Activated CD4-positive, CD25-positive, alpha-beta regulatory T cell treated with anti-CD3 and anti-CD28 coated beads, Interleukin-2, amount 50 U/mL, for 16 hours (primary cell): ENCODE measurements around the gene KRTAP5-1.

Experiments
- DNase-seq: peaks from one replicate; pipeline ENCODE4 v3.0.0-alpha.2; 2020; ENCODE audit warnings: low read depth, low spot score

The KRTAP5-1 gene

GRCh38 chr11:1560649-1561251 is 24.3 kb downstream of the KRTAP5-1 start:
- no peak for DNase-seq

DNA sequence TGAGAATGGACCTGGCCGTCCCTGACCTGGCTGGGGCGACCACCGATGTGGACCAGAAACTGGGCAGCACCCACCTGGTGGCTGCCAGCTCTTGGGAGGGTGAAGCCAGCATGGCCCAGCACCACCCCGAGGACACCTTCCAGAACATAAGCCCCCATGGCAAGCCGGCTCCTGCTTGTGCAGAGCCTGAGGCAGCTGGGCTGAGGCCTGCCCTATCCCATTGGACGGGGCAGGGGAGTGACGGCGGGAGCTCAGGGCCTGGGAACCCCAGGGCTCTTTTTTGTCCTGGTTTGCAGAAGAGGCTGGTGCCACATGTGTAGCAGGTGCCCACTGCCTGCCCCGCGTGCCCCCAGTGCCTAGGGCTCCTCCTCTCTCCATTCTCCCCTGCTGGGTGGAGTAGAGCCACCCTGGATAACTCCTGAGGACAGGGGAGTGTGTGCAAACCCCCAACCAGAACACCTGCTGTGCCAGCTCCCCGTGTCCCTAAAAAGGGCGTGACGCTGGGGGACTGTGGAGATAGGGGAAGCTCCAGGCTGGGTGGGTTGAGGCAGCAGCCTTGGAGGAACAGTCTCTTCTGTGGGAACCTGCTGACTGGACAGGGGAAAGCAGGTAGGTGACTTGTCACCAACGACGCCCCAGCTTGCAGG is 25.0 kb downstream of the KRTAP5-1 start:
- DNase-seq: no peak

DNA sequence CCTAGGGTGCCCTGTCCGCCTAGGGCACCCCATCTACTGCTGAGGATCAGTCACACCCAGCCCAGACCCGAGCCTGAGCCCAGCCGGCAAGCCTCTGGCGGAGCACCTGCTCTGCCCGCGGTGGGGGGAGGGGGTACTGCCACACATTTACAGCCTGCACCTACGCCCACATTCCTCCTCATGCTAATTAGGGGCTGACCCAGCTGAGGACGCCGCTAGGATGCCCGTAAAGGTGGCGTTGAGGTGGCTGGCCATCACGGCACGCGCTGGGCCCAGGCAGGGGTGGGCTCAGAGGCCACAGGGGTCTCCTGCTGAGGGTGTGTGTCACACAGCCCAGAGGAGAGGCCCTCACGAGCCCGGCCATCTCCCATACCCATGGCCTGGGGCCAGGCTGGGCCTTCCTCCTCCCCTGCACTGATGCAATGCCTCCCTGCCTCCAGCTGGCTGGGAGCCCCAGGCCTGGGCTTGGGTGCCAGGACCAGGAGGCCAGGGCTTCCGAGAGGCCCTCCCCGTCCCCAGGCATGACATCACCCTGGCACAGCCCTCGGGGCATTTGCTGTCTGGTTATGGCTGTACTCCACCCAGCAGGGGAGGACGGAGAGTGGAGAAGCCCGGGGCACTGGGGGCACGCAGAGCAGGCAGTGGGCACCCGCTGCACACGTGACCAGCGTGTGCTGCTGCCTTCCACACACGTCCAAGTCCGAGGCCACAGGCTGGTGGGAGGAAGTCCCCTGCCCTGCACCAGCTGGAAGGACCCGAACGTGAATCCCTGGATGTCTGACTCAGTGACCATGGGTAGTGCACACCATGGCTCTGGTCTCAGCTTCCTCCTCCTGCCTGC is 25.8 kb downstream of the KRTAP5-1 start:
- no peak for DNase-seq

GRCh38 chr11:1558775-1559110 is 26.3 kb downstream of the KRTAP5-1 start:
- DNase-seq: no peak

DNA sequence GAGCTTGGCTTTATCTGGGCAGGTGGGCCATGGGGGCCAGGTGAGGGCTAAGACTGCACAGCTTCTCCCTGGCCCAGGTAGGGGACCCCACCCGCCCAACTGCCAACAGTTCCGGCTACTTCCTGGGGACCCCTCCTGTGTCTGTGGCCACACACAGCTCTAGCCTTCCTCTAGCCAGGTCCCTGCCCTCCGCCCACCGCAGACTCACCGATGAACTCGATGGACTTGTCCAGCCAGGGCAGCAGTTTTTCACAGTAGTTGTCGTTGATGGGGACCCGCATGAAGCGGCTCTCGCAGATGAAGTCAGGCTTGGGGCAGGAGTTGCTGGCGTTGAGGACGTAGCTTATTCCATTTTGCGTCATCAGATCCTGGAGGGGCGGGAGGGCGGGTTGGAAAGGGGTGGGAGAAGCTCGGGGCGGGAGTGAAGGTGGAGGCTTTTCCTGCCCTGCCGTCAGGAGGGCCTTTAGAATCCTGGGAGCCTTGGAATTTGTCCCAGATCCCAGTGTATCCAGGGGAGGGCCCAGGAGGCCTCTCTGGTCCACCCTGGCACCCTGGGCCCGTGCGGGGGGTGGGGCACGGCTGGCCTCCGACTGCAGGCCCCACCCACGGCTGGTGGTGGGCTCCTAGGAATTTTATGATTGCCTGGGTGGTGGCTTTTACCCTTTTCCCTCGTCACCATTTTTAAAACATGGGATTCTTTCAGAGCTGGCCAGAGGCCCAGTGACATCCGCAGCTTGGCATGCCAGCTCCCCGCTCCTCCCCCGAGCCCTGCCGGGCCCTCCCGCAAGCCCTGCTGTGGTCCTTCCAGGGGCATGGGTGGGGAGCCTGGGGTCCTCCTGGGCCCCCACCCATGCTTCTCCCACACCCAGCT is 26.9 kb downstream of the KRTAP5-1 start:
- DNase-seq: no peak

DNA sequence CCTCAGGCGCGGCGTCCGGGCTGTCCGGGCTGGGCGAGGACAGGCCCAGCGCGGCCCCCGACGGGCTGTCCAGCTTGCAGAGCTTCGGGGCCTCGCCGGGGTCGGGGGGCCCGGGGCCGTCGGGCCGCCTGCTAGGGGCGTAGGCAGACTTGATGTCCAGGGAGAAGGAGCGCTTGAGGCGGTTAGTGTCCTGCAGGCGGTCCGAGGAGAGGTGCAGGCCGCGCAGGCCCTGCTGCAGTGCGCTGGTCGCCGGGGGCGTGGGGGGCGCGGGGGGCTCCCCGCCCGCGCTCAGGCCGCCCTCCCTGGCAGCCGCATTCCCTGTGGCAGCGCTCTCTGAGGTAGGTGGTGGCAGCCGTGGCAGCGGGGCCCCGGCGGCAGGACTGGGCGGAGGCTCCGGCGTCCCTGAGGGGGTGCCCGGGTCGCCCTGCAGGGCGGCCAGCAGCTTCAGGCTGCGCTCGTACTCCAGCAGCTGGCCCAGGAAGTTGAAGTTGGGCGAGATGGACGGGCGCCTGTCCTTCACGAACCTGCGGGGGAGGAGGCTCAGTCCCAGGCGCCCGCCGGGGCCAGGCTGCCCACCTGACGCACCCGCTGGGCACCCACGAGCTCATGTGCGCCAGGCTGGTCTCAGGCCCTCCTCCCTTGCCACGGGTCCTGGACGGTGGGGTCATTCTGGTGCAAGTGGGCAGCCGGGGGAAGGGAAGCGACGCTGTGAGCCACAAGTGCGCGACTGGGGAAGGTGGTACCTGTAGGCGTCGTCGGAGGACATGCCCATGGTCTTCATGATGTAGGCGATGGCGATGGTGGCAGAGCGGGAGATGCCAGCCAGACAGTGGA is 27.8 kb downstream of the KRTAP5-1 start:
- DNase-seq: no peak

DNA sequence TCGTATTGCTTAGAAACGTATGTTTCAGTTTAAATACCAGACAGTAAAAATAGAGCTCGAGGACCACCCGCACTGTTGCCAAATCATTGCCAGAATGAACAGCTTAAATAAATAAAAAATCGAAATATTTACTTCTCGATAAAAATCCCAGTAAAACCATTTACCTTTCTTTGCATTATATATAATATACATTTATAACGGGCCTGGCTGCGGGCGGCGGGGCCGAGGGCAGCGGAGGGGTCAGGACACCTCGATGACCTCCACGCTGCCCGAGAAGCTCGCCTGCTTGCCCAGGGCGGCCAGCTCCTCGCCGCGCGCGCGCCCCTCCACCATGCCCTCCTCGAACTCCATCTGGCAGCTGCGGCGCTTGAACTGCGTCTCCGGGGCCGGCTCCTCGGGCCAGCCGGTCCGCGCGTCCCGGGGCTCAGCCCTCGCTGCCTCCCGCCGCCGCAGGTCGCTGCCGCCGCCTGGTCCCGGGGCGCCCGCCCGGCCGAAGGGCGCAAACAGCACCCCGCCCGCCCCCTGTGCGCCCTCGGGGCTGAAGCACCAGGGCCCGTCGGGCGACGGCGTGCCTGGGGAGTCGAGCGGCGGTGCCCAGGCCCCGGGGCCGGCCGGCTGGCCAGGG is 28.7 kb downstream of the KRTAP5-1 start:
- no peak for DNase-seq

GRCh38 chr11:1555713-1556153 is 29.4 kb downstream of the KRTAP5-1 start:
- no peak for DNase-seq

DNA sequence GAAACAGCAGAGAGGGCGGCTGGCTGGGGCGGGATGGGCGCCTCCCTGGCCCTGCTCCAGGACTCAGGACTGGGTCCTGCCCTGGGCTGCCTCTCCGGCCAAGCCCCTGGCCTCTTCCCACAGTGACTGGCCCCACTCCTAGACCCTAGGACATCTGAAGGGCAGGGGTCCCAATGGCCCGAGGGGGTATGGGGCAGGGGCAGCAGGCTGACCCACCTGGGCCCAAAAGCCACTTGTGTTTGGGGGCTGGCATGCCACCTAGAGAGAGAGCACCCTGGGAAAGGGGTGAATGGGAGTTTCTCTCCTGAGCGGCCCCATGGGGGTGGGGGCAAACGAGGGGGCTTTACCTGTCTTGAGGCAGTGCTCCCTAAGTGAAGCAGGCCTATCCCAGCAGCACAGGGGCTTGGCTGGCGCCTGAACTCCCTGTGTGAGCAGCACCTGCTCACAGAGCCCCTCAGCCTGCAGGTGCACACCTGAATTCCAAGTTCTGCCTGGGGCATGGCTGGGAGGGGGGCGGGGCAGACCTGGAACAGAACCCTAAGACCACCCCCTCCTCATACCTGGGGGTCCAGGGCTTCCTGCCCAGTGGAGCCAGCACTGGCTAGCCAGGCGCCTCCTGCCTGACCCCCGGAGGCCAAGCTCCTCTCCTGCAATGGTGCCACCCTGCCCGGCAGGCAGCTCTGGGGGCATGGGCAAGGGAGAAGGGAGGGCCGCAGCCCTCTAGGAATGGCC is 29.9 kb downstream of the KRTAP5-1 start:
- DNase-seq: no peak

GRCh38 chr11:1553808-1554594 is 31.1 kb downstream of the KRTAP5-1 start:
- no peak for DNase-seq

DNA sequence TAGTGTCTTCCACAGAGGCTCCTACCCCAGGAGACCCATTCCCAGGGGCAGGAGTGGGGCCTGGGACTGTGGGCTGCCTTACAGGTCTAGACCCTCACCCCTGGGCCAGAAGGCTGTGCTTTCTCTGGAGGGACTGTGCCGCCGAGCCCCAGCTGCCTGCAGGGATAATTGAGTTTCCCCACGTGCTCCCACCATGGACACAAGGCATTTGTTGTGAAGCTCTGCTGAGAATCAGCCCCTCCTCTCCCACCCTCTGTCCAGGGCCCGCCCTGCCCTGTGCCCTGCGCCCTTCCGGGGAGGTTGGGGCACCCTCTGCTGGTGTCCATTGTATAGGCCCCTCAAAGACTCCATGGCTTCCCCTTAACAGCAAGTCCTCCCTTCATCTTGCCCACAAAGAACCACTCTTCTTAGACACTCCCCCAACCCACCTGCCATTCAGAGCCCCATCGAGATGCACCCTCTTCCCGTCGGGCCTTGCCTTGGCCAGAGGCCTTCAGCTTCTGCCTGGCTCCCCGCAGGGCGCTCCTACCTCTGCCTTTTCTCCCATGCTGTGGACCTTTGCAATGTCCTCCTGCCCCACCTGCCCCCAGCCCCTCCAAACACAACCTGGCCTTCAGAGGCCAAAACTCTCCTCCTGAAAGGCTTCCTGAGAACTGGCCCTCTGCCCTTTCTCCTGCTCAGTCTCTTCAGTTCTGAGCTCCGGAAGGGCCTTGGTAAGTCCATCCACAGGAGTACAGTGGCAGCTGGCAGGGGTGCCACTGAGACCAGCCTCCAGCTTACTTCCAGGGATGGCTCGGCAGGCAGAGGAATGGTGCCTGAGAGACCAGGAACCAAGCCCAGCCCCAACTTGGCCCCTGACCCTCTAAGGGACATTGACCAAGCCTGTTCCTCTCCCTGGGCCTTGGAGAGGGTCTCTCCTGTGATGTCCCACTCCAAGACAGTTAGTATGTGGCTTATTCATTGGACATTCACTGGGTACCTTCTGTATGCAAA is 35.4 kb downstream of the KRTAP5-1 start:
- DNase-seq: no peak

GRCh38 chr11:1548221-1549070 is 36.6 kb downstream of the KRTAP5-1 start:
- DNase-seq: no peak

DNA sequence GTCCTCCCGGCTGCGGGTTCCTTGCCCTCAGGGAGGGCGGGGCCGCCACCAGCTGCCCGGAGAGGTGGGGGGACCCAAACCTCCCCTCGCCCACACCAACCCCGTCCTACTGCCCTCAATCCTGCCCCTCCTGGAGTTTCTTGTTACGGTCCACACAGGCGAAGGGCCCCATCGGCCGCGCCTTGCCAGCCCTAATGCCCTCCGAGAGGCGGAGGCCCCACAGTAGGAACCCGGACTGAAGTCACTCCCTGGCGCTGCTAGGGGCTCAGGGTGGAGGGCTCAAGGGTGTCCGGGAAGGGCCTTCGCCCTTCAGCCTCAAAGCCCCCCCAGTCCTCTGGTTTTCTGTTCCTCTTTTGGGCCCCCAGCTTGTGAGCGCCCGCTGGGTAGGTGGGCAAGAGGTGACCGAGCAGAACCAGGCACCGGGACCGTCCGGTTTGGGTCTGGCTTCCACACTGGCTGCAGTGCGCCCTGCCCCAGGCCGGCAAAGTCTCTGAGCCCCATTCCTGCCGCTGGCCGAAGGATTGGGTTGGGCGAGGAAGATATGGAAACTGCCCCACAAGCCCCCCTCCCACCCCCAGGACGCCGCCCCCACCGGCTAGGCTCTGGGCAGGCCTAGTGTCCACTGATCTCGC is 37.5 kb downstream of the KRTAP5-1 start:
- no peak for DNase-seq

- DNase-seq: no peak
Measured at GRCh38 chr11:1546536-1547466, 38.3 kb downstream of the KRTAP5-1 start.

DNA sequence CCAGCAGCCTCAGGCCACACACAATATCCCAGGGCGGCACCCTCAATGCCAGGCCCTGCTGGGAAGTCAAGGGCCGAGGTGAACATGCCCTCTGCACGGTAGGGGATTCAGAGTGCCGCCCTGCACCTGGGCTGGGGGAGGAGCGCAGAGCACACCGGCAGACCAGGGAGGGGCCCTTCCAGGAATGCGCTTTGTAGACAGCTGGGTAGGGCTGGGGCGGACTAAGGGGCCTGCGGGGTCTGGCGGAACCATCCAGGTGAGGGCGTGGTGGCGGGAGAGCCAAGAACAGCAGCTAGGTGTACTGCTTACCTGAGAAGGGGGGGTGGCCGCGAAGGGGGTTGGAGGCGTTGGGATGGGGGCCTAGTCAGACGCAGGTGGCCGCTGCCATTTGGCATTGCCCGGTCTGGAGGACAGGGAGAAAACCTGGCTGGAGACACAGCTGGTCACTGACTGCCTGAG is 39.0 kb downstream of the KRTAP5-1 start:
- no peak for DNase-seq
